Omental fat pad (tissue), 4 donors: ENCODE data around the gene MTLN. TPM values are rescaled to one million over a fixed set of nuclear protein-coding genes. Genes with fewer than 3 reads are reported as not detected.
A peak's percentile ranks its signal among the peaks of the same experiment; 100 is the strongest.
"Not testable (repeated sequence)": the region's sequence is repeated elsewhere in the genome, so short reads cannot be mapped to it uniquely, and the experiment has no call there.

Experiments
- ATAC-seq: fragments of 150-250 bp; one replicate; pipeline ENCODE4 v1.9.1; 2016; ENCODE audit warnings: mild to moderate bottlenecking, moderate library complexity; ENCODE audit not compliant: low FRiP score
- DNase-seq: peaks from one replicate; pipeline ENCODE4 v3.0.0-alpha.2; 2019; ENCODE audit warnings: low spot score
- CTCF ChIP-seq, 3 donors: fragments of 450-650 bp; IDR thresholded peaks; one replicate each; pipeline ENCODE4 v1.5.1; 2016 to 2017; ENCODE audit warnings: antibody characterized with exemption in 3 of 3, mild to moderate bottlenecking in 3 of 3, moderate library complexity in 2 of 3
- total RNA-seq, 4 donors: library from RNA; depleted of rRNA; stranded (reverse); fragments of >200 nt; gene quantifications; one replicate each; pipeline ENCODE4 v1.1.0, GENCODE V29; 2016

Gene MTLN
- total RNA-seq, 4 donors from 2014 or later = 60.9 to 135 (median 88.3) TPM

DNA sequence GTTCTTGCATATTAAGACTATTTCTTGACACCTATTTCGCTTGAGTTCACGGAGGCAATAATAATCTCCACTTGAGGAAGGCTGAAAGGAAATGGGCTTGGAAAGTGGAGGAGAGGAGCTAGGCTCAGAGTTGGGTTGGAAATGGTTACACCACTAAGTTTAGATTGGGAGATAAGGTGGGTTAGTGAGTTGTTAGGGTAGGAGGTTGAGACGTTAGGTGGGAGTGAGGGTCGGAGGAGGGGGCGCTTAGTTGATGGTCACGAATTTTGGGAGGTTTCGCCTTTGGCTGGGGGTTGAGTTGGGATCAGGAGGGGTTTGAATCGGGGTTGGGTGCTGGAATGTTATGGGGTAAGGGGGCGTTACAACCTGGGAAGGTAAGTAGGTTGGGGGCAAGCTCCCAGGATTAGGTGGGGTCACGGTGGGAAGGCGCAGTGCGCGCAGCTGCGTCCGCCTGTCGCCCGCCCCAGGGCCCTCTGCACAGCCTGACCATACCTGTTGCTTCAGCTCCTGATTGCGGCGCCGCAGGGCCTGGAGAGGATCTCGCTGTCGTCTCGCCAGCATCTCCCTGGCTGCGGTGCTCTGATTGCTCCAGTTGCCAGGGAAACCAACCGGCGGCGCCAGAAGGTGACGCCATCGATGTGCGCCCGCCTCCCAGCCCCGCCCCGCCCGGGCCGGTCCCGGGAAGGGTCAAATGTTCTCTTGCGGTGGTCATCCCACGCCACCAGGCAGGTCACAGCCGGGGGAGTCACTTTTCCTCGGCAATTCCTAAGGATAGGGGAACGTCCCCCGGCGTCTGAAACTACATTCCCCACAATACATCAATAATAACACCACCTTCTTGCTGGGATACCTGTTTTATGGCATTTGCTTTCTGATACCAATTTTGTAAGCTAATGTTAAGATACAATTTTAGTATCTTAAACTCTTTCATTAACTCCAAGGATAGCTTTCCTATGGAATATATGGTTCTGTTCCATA lies 7.7 kb downstream of the MTLN start, which contains the start of gene NPHP1:
TSS of gene NPHP1 (minus strand) at position 606 of the 978 bp plus-strand sequence. CDS start at position 561, 45 bp downstream.
- DNase-seq = peak; percentile 74
- peak; percentile 94 for ATAC-seq

GRCh38 chr2:110198016-110198415 lies 14.3 kb downstream of the MTLN start:
- ATAC-seq (no peak), DNase-seq (no peak)
- TF ChIP-seq CTCF (IDR thresholded peaks at IDR 0.05) = no peak

More for the DNA sequence above, 7.7 kb downstream of the MTLN start, which contains the start of gene NPHP1:
- no peak for TF ChIP-seq CTCF (IDR thresholded peaks at IDR 0.05)

GRCh38 chr2:110197452-110197851 lies 14.9 kb downstream of the MTLN start:
- TF ChIP-seq CTCF (IDR thresholded peaks at IDR 0.05) = no peak
- DNase-seq (no peak), ATAC-seq (no peak)

GRCh38 chr2:110190169-110190568 lies 22.2 kb downstream of the MTLN start:
- not testable (repeated sequence) for DNase-seq, ATAC-seq

DNA sequence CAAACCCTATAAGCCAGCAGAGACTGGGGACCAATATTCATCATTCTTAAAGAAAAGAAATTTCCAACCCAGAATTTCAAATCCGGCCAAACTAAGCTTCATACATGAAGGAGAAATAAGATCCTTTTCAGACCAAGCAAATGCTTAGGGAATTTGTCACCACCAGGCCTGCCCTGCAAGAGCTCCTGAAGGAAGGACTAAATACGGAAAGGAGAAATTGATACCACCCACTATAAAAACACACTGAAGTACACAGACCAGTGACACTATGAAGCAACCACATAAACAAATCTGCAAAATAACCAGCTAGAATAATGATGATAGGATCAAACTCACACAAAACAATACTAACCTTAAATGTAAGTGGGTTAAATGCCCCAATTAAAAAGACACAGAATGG lies 29.9 kb downstream of the MTLN start:
- no peak for ATAC-seq
- no peak for TF ChIP-seq CTCF (IDR thresholded peaks at IDR 0.05)
- no peak for DNase-seq

DNA sequence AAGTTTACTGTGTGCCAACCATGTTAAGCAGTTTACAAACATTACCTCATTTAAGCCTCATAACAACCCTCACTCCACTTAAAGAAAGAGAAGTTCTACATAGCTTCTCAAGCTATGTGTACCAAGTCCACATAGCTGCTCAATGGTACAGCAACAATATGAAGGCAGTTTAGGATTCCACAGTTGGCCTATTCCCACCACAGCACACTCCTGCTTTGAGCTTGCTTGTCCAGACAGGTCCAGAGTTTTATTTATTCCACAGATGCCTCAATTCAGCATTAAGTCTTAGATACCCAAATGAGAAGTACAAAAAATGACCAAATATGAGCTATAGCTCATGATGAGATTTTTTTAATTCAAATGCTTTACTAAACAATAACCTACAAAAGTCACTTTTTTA lies 32.3 kb downstream of the MTLN start:
- no peak for ATAC-seq
- no peak for TF ChIP-seq CTCF (IDR thresholded peaks at IDR 0.05)
- no peak for DNase-seq

DNA sequence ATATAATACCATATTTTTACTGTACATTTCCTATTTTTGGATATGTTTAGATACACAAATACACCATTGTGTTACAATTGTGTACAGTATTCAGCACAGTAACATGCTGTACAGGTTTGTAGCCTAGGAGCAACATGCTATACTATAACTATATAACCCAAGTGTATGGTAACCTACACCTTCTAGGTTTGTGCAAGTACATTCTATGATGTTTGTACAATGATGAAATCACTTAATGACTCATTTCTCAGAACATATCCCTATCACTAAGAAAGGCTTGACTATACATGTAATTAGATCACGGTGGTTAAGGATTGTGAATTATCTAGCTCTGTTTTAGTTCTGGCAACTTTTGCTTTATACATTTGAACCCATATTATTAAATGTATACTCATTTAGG lies 38.8 kb downstream of the MTLN start:
- ATAC-seq = no peak
- TF ChIP-seq CTCF (IDR thresholded peaks at IDR 0.05) = no peak
- no peak for DNase-seq
